Keratinocyte (primary cell): ENCODE measurements around the gene TMEM184C. TPM values are rescaled to one million over a fixed set of nuclear protein-coding genes. Genes with fewer than 3 reads are reported as not detected.

Experiments
- DNase-seq: peaks from one replicate; pipeline ENCODE4 v3.0.0-alpha.2; 2011; ENCODE audit warnings: low read depth, missing footprints, low spot score
- FAIRE-seq: peaks from 2 replicates; lab custom pipeline; 2011; peaks lifted over from hg19 to GRCh38; lab: Jason Lieb, UNC
- H2AFZ ChIP-seq: 2 replicates; pipeline ENCODE4 v1.6.0; 2012; ENCODE audit warnings: low read length, control low read depth, inconsistent platforms; ENCODE audit not compliant: control insufficient read depth
- H3K27ac ChIP-seq: 2 replicates; pipeline ENCODE4 v1.5.1; 2011; ENCODE audit warnings: low read length; ENCODE audit not compliant: control insufficient read depth, insufficient read depth
- H3K27me3 ChIP-seq: 3 replicates; pipeline ENCODE4 v1.6.0; 2011; ENCODE audit warnings: low read length; ENCODE audit not compliant: control insufficient read depth, insufficient read depth; ENCODE audit errors: extremely low read depth
- H3K36me3 ChIP-seq, 2 experiments: 2 replicates in 1 of 2; 3 replicates in 1 of 2; pipeline ENCODE4 v1.5.1; 2011; ENCODE audit warnings: low read length in 2 of 2, mild to moderate bottlenecking in 1 of 2; ENCODE audit not compliant: control insufficient read depth in 2 of 2, insufficient read depth in 2 of 2; ENCODE audit errors: extremely low read depth in 1 of 2
- H3K4me1 ChIP-seq: 3 replicates; pipeline ENCODE4 v1.5.1; 2011; ENCODE audit warnings: low read length; ENCODE audit not compliant: control insufficient read depth, insufficient read depth; ENCODE audit errors: extremely low read depth
- H3K4me2 ChIP-seq: 3 replicates; pipeline ENCODE4 v1.6.0; 2011; ENCODE audit warnings: low read depth, low read length; ENCODE audit not compliant: control insufficient read depth, insufficient read depth; ENCODE audit errors: extremely low read depth
- H3K4me3 ChIP-seq, 3 experiments: fragments of 200-600 bp in 1 of 3; sonication (generic) in 1 of 3; 2 replicates in 2 of 3; 3 replicates in 1 of 3; pipeline ENCODE4 v1.5.1; 2011 to 2016; ENCODE audit warnings: low read length in 3 of 3, mild to moderate bottlenecking in 3 of 3, control low read depth in 2 of 3, inconsistent platforms in 1 of 3, low read depth in 1 of 3, mixed read lengths in 1 of 3, mixed run types in 1 of 3, moderate library complexity in 1 of 3; ENCODE audit not compliant: control insufficient read depth in 2 of 3, insufficient read depth in 2 of 3; ENCODE audit errors: extremely low read depth in 1 of 3
- H3K79me2 ChIP-seq: 2 replicates; pipeline ENCODE4 v1.6.0; 2012; ENCODE audit warnings: low read length; ENCODE audit not compliant: control insufficient read depth, insufficient read depth
- H3K9ac ChIP-seq: 3 replicates; pipeline ENCODE4 v1.6.0; 2011; ENCODE audit warnings: low read length; ENCODE audit not compliant: control insufficient read depth, insufficient read depth; ENCODE audit errors: extremely low read depth
- H3K9me1 ChIP-seq: 3 replicates; pipeline ENCODE4 v1.6.0; 2011; ENCODE audit warnings: low read length; ENCODE audit not compliant: control insufficient read depth, insufficient read depth; ENCODE audit errors: extremely low read depth
- H3K9me3 ChIP-seq: 2 replicates; pipeline ENCODE4 v1.5.1; 2012; ENCODE audit warnings: low read depth, low read length; ENCODE audit not compliant: control insufficient read depth
- H4K20me1 ChIP-seq: 3 replicates; pipeline ENCODE4 v1.6.0; 2011; ENCODE audit warnings: low read length; ENCODE audit not compliant: control insufficient read depth, insufficient read depth; ENCODE audit errors: extremely low read depth
- EZH2 ChIP-seq: IDR thresholded peaks from one replicate; pipeline ENCODE4 v1.6.1; 2012; ENCODE audit warnings: inconsistent platforms, mild to moderate bottlenecking, low read length, moderate library complexity
- dilution Hi-C: fragments of 300-500 bp; cut with MboI; formaldehyde crosslinking; loops from one replicate; pipeline ENCODE4 v1.7.0; 2020; ENCODE audit warnings: low sequenced_read_pairs; ENCODE audit not compliant: extremely low pct_ligation_motif_present
- polyA minus RNA-seq, 3 experiments: library from RNA; depleted of rRNA, polyadenylated mRNA; stranded (reverse); fragments of >200 nt; gene quantifications; 1 replicate in 1 of 3; 2 replicates in 1 of 3; 3 replicates in 1 of 3; pipeline ENCODE4 v1.2.3, GENCODE V29; 2011
- polyA plus RNA-seq, 5 experiments: library from polyadenylated mRNA; depleted of rRNA in 3 of 5; stranded (reverse) in 3 of 5; stranded (forward) in 1 of 5; unstranded in 1 of 5; fragments of >200 nt; gene quantifications; 1 replicate in 1 of 5; 2 replicates in 3 of 5; 3 replicates in 1 of 5; pipeline versions ENCODE4 v1.2.1 to v1.2.3, GENCODE V29; 2011 to 2012; ENCODE audit warnings: missing spikeins in 2 of 5, low read depth in 1 of 5, low replicate concordance in 1 of 5
- TF ChIP-seq, protein P1 (sequence below), 3 experiments: IDR thresholded peaks in 1 of 3; conservative IDR thresholded peaks in 1 of 3; optimal IDR thresholded peaks in 1 of 3; 2 replicates in 2 of 3; 3 replicates in 1 of 3; pipeline versions ENCODE3 to v1.5.1; 2011; ENCODE audit warnings: low read length in 3 of 3, mild to moderate bottlenecking in 3 of 3, moderate library complexity in 2 of 3, control low read depth in 1 of 3, inconsistent platforms in 1 of 3; ENCODE audit not compliant: insufficient read depth in 2 of 3; ENCODE audit errors: extremely low read depth in 1 of 3

Gene TMEM184C
- polyA plus RNA-seq (18.0 to 32.2 TPM (median 22.1 TPM) in 3 replicates), polyA minus RNA-seq (13.5 to 40.8 TPM (median 36.4 TPM) in 3 replicates)
- polyA plus RNA-seq (2011; ENCODE audit: low read depth): 18.9 TPM
- 12.2 and 23.3 TPM in 2 replicates for polyA plus RNA-seq (2011; cell fraction: cytosol; rRNA removed)
- polyA plus RNA-seq (2011; cell fraction: nucleus; rRNA removed): 18.8 and 19.0 TPM in 2 replicates
- 20.3 and 21.1 TPM in 2 replicates for polyA plus RNA-seq (2012; ENCODE audit: low replicate concordance)
- 18.0 TPM for polyA minus RNA-seq (2011; cell fraction: cytosol; rRNA and poly(A)+ RNA removed)
- polyA minus RNA-seq (2011; cell fraction: nucleus; rRNA and poly(A)+ RNA removed): 19.3 and 37.4 TPM in 2 replicates

DNA sequence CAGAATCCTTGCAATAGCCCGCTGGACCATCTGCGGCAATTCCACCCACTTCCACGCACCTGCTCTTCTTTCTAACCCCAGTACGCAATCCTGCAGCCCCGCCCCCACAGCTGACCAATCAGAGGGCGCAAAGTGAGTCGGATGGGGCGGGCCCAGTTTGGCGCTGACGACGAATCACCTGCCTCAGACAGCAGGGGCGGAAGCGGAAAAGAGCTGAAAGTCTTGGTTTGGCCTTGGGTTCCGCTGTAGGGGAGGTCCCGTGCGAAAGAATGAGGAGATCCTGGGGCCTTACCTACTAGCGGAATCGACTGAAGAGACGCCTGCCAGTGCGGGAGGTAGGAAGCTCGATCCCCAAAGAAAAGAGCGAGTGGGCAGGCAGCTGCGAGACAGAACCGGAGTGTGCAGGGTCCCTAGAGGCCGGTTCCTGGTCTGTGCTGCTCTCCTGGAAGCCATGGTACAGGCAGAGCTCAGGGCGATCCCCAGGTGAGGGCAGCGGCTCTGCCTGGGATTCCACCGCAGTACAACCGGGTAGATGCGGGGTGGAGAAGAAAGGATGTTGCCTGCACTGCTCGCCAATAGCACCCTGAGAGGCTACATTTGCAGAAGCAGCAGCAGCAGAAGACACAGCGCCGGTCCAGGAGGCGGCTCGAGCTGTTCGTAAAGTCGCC is at the start of gene TMEM184C:
TMEM184C (plus strand) TSS at position 225 of the 668 bp plus-strand sequence. CDS start 560 bp downstream, outside the sequence.
- peak; percentile 91 for FAIRE-seq
- TF ChIP-seq EZH2: no peak
- TF ChIP-seq, protein P1, sequence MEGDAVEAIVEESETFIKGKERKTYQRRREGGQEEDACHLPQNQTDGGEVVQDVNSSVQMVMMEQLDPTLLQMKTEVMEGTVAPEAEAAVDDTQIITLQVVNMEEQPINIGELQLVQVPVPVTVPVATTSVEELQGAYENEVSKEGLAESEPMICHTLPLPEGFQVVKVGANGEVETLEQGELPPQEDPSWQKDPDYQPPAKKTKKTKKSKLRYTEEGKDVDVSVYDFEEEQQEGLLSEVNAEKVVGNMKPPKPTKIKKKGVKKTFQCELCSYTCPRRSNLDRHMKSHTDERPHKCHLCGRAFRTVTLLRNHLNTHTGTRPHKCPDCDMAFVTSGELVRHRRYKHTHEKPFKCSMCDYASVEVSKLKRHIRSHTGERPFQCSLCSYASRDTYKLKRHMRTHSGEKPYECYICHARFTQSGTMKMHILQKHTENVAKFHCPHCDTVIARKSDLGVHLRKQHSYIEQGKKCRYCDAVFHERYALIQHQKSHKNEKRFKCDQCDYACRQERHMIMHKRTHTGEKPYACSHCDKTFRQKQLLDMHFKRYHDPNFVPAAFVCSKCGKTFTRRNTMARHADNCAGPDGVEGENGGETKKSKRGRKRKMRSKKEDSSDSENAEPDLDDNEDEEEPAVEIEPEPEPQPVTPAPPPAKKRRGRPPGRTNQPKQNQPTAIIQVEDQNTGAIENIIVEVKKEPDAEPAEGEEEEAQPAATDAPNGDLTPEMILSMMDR (optimal IDR thresholded peaks at IDR 0.05 in 1 of 3, IDR thresholded peaks at IDR 0.05 in 1 of 3, conservative IDR thresholded peaks at IDR 0.05 in 1 of 3; ENCODE audit: extremely low read depth in 1 of 3, insufficient read depth in 2 of 3, low read length in 3 of 3): peak in 2 of 3 experiments; percentile 14 to 29
- H3K4me3 ChIP-seq: peak within 1 kb of the TSS; percentile 85 to 98 (median 85)

DNA sequence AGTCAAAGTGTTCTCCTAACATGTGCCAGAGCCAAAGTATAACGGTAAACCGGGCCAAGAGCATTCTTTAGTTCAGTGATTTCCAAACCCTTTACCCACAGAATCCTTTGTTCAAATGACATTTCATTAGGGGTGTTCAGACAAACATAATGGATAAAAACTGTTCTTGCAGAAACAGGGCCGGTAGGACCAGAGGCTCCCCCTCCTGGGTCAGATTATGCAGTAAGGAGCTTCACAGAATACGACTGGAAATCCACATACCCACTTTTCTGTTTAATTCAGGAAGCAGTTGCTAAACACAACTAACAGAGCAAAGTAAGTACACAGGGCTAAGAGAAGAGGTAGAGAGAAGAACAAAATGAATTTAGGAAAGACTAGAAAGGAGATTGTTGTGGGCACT is 46.6 kb upstream of the TMEM184C start:
- H4K20me1 ChIP-seq: no peaks in the 10 kb centered on the region
- H3K4me2 ChIP-seq: no peak overlapping the region
- no peak for TF ChIP-seq EZH2
- TF ChIP-seq, protein P1 (optimal IDR thresholded peaks at IDR 0.05 in 1 of 3, IDR thresholded peaks at IDR 0.05 in 1 of 3, conservative IDR thresholded peaks at IDR 0.05 in 1 of 3; ENCODE audit: extremely low read depth in 1 of 3, insufficient read depth in 2 of 3, low read length in 3 of 3): no peak
- dilution Hi-C loops: no loop called here
- H3K9ac ChIP-seq: no peak overlapping the region
- no peaks in the 10 kb centered on the region for H3K36me3 ChIP-seq
- DNase-seq (no peak), FAIRE-seq (no peak)
- no peaks in the 10 kb centered on the region for H3K9me1 ChIP-seq
- no peaks in the 10 kb centered on the region for H3K27me3 ChIP-seq
- peaks cover 2% of the 10 kb centered on the region for H3K4me1 ChIP-seq
- no peaks in the 10 kb centered on the region for H3K9me3 ChIP-seq
- no peak overlapping the region for H3K27ac ChIP-seq
- no peaks in the 10 kb centered on the region for H3K79me2 ChIP-seq
- H3K4me3 ChIP-seq: no peak overlapping the region
- H2AFZ ChIP-seq: no peak overlapping the region

More for the DNA sequence above, at the start of gene TMEM184C:
- Histone ChIP-seq H3K4me1 (peaks cover 3% of the 10 kb centered on the region), H4K20me1 (no peaks in the 10 kb centered on the region), H3K27me3 (no peaks in the 10 kb centered on the region), H3K9ac (peak within 1 kb of the TSS; percentile 92), H3K9me1 (no peaks in the 10 kb centered on the region), H3K9me3 (no peaks in the 10 kb centered on the region), H3K36me3 (peaks cover 0 to 2% of the 10 kb centered on the region in 2 experiments), H3K4me2 (peak within 1 kb of the TSS; percentile 95), H3K27ac (peak within 1 kb of the TSS; percentile 91), H2AFZ (peak within 1 kb of the TSS; percentile 96), H3K79me2 (peaks cover 33% of the 10 kb centered on the region)
- dilution Hi-C loops: no loop called here
- peak; percentile 68 for DNase-seq
